Ovary (tissue), 9 donors: ENCODE measurements around the gene HDHD5. TPM values are rescaled to one million over a fixed set of nuclear protein-coding genes. Genes with fewer than 3 reads are reported as not detected.
A peak's percentile ranks its signal among the peaks of the same experiment; 100 is the strongest.

Experiments
- DNase-seq, 5 donors: peaks; one replicate each; pipeline ENCODE4 v3.0.0-alpha.2; 2019 to 2020
- H3K27ac ChIP-seq, 2 donors: fragments of 200-600 bp; one replicate each; pipeline versions ENCODE4 v1.5.1 to v1.8.0; 2019 to 2022
- H3K27me3 ChIP-seq: fragments of 200-600 bp; one replicate; pipeline ENCODE4 v1.8.0; 2022
- H3K36me3 ChIP-seq: fragments of 200-600 bp; sonication (generic); one replicate; pipeline ENCODE4 v1.5.1; 2019
- H3K4me1 ChIP-seq: one replicate; pipeline ENCODE4 v1.8.1; 2013; ENCODE audit warnings: mild to moderate bottlenecking, moderate library complexity; ENCODE audit not compliant: insufficient read depth
- H3K4me3 ChIP-seq: fragments of 200-600 bp; sonication (generic); one replicate; pipeline ENCODE4 v1.5.1; 2017
- H3K9me3 ChIP-seq, 2 donors: fragments of 200-600 bp in 1 of 2; sonication (generic) in 1 of 2; one replicate each; pipeline versions ENCODE4 v1.5.1 to v1.8.1; 2013 to 2019; ENCODE audit warnings: mild to moderate bottlenecking in 1 of 2, moderate library complexity in 1 of 2
- CTCF ChIP-seq, 3 donors: fragments of 450-650 bp in 2 of 3; fragments of 200-600 bp in 1 of 3; IDR thresholded peaks; one replicate each; pipeline versions ENCODE4 v1.5.1 to v1.8.0; 2016 to 2022; ENCODE audit warnings: antibody characterized with exemption in 3 of 3, mild to moderate bottlenecking in 1 of 3
- EP300 ChIP-seq: sonication (generic); formaldehyde crosslinking; IDR thresholded peaks from one replicate; pipeline ENCODE4 v1.6.1; 2017; ENCODE audit warnings: antibody characterized with exemption
- POLR2A ChIP-seq: fragments of 450-650 bp; IDR thresholded peaks from one replicate; pipeline ENCODE4 v1.6.1; 2017; ENCODE audit warnings: antibody characterized with exemption, mild to moderate bottlenecking, moderate library complexity
- WGBS, 3 donors: extraction: QIAGEN DNeasy Blood & Tissue Kit in 1 of 3; methylation state at CpG; one replicate each; pipeline versions ENCODE4 v1.1.5 to v1.1.7; 2013 to 2017; 5-methylcytosine and 5-hydroxymethylcytosine counted together
- intact Hi-C, 4 donors: fragments of 100-400 bp; cut with DNase I; formaldehyde crosslinking; loops; one replicate each; pipeline versions ENCODE4 v1.11.0 to v1.15.1; 2022 to 2023
- polyA plus RNA-seq, 2 donors: library from polyadenylated mRNA; stranded (reverse); fragments of 200-250 nt in 1 of 2; fragments of 350-450 nt in 1 of 2; fragmentation: Illumina TruSeq in 1 of 2; extraction: RNeasy Lipid Tissue Mini Kit (QIAGEN cat#74804) in 1 of 2; gene quantifications; one replicate each; pipeline ENCODE4 v1.2.3, GENCODE V29; 2013 to 2014
- total RNA-seq, 7 donors: library from RNA; depleted of rRNA in 2 of 7; stranded (reverse); fragments of >200 nt in 2 of 7; fragmentation: NEBNext Ultra II Directional in 3 of 7; extraction: Animal tissue kit (Norgen Biotek cat#: 25700) in 3 of 7; gene quantifications; one replicate each; pipeline versions ENCODE4 v1.1.0 to v1.2.4, GENCODE V29; 2016 to 2023
- donor health status: DM: no; HTN: no; CAD: no; lungs with moderate emphysema.
- donor health status: DM: no; HTN: no; CAD: no.
- donor health status: Bipolar disorder and iron deficiency.
- donor health status: DM: yes; HTN: yes; CAD: no.
- donor health status: DM: no; HTN: no; CAD: no.
- donor health status: DM: yes; HTN: yes; CAD: no.

HDHD5 gene
- total and polyA plus RNA-seq, 9 donors = 8.9 to 29.5 (median 23.9) TPM

GRCh38 chr22:17161991-17162390, 2.9 kb upstream of the HDHD5 start:
- WGBS, 3 donors = 90 to 96% (median 91%) methylated on average over 3 of the region's 3 CpGs
- DNase-seq = no peak

GRCh38 chr22:17159504-17159951, 451 bp upstream of the HDHD5 start:
- intact Hi-C loops = loop anchor here in 1 of 4 donors (10.0 kb wide), 1 partner anchor 75 kb away; the partner anchor contains the start of gene IL17RA

More at GRCh38 chr22:17161991-17162390, 2.9 kb upstream of the HDHD5 start:
- intact Hi-C loops = no loop called here
- no peak overlapping the region for H3K4me3 ChIP-seq
- H3K36me3 ChIP-seq = no peaks in the 10 kb centered on the region
- no peak overlapping the region for H3K27ac ChIP-seq
- peaks cover 11% of the 10 kb centered on the region for H3K4me1 ChIP-seq
- no peaks in the 10 kb centered on the region for H3K9me3 ChIP-seq
- H3K27me3 ChIP-seq = no peaks in the 10 kb centered on the region
- TF ChIP-seq EP300 = no peak
- TF ChIP-seq CTCF (IDR thresholded peaks at IDR 0.05) = no peak
- TF ChIP-seq POLR2A = no peak

GRCh38 chr22:17158176-17158567, 905 bp downstream of the HDHD5 start:
- Histone ChIP-seq H3K4me1 (peaks cover 14% of the 10 kb centered on the region), H3K27ac (peak overlapping the region in 1 of 2 donors; percentile 93), H3K4me3 (peak overlapping the region; percentile 77), H3K36me3 (no peaks in the 10 kb centered on the region), H3K27me3 (no peaks in the 10 kb centered on the region), H3K9me3 (no peaks in the 10 kb centered on the region)
- intact Hi-C loops = loop anchor here in 1 of 4 donors (10.0 kb wide), 1 partner anchor 73 kb away; the partner anchor contains the start of gene IL17RA
- WGBS, 3 donors = 32 to 40% (median 33%) methylated on average over 17 of the region's 17 CpGs
- DNase-seq = no peak
- TF ChIP-seq POLR2A (no peak), EP300 (no peak), CTCF (IDR thresholded peaks at IDR 0.05) (no peak)

More at GRCh38 chr22:17159504-17159951, 451 bp upstream of the HDHD5 start:
- peaks cover 14% of the 10 kb centered on the region for H3K4me1 ChIP-seq
- H3K27ac ChIP-seq = peak overlapping the region; percentile 74 to 93
- H3K4me3 ChIP-seq = peak overlapping the region; percentile 77
- 1 to 4% (median 2%) methylated on average over 33 to 35 of the region's 35 CpGs for WGBS, 3 donors
- no peaks in the 10 kb centered on the region for H3K9me3 ChIP-seq
- H3K27me3 ChIP-seq = no peaks in the 10 kb centered on the region
- no peak for TF ChIP-seq CTCF (IDR thresholded peaks at IDR 0.05)
- no peaks in the 10 kb centered on the region for H3K36me3 ChIP-seq
- peak; percentile 44 to 72 (median 68) for DNase-seq

GRCh38 chr22:17157714-17158113, 1.4 kb downstream of the HDHD5 start:
- Histone ChIP-seq H3K4me3 (peak overlapping the region; percentile 77), H3K9me3 (no peaks in the 10 kb centered on the region), H3K4me1 (peaks cover 14% of the 10 kb centered on the region), H3K27me3 (no peaks in the 10 kb centered on the region), H3K36me3 (no peaks in the 10 kb centered on the region), H3K27ac (no peak overlapping the region)
- intact Hi-C loops = loop anchor here in 1 of 4 donors (10.0 kb wide), 1 partner anchor 73 kb away; the partner anchor contains the start of gene IL17RA
- 83 to 85% (median 84%) methylated on average over 3 of the region's 3 CpGs for WGBS, 3 donors
- no peak for DNase-seq
- TF ChIP-seq EP300 = no peak
- TF ChIP-seq POLR2A = no peak
- no peak for TF ChIP-seq CTCF (IDR thresholded peaks at IDR 0.05)
